HCT116 (cell line): ENCODE results near the gene TRIM38. TPM values are rescaled to one million over a fixed set of nuclear protein-coding genes. Genes with fewer than 3 reads are reported as not detected.

Experiments
- ATAC-seq: fragments of 200-7000 bp; cut with Tn5 transposase; 2 replicates; pipeline ENCODE4 v1.9.1; 2020; ENCODE audit warnings: mild to moderate bottlenecking, moderate library complexity
- BruUV-seq: library from RNA; stranded (reverse); fragments of 400-500 nt; replicated peaks from 2 replicates; lab custom pipeline; 2021; lab: Mats Ljungman, UMichigan
- CTCF ChIA-PET: fragments of 300-600 bp; sonication (Branson Sonifier 250); formaldehyde crosslinking; loops from one replicate; lab custom pipeline; 2021; ENCODE audit warnings: antibody characterized with exemption; lab: Charles Lee
- POLR2A ChIA-PET: fragments of 300-600, 350-600 bp; sonication (Branson Sonifier 250); formaldehyde crosslinking; loops from one replicate; lab custom pipeline; 2021; ENCODE audit warnings: antibody characterized with exemption; lab: Charles Lee
- RAD21 ChIA-PET, 2 experiments: fragments of 300-600 bp; sonication (Branson Sonifier 250); formaldehyde crosslinking; loops; one replicate each; lab custom pipeline; 2023; ENCODE audit warnings: low total read pairs in 2 of 2; ENCODE audit not compliant: uncharacterized antibody in 2 of 2, unreplicated experiment in 2 of 2, low non-redundant PET in 1 of 2; lab: Charles Lee
- DNase-seq: peaks from one replicate; pipeline ENCODE4 v3.0.0-alpha.2; 2010; ENCODE audit warnings: low read depth, low spot score
- H2AFZ ChIP-seq: fragments of 200-600 bp; shearing (Covaris generic), sonication (generic); 2 replicates; pipeline ENCODE4 v1.6.1; 2017; ENCODE audit warnings: low read depth, mixed run types, mixed read lengths, antibody characterized with exemption, low read length; ENCODE audit not compliant: poor library complexity, severe bottlenecking
- H3K27ac ChIP-seq: 2 replicates; pipeline ENCODE4 v1.5.1; 2012; ENCODE audit warnings: low read depth, low read length
- H3K27me3 ChIP-seq: fragments of 200-600 bp; sonication (generic); 2 replicates; pipeline ENCODE4 v1.6.1; 2016; ENCODE audit warnings: mixed run types, low read length, mixed read lengths; ENCODE audit not compliant: insufficient read depth
- H3K36me3 ChIP-seq, 2 experiments: fragments of 200-500 bp in 1 of 2; fragments of 200-600 bp in 1 of 2; sonication (Bioruptor generic) in 1 of 2; sonication (generic) in 1 of 2; 2 replicates each; pipeline versions ENCODE4 v1.5.1 to v1.6.1; 2014 to 2016; ENCODE audit warnings: low read length in 2 of 2, inconsistent platforms in 1 of 2, mixed read lengths in 1 of 2, mixed run types in 1 of 2; ENCODE audit not compliant: insufficient read depth in 2 of 2, control insufficient read depth in 1 of 2
- H3K4me1 ChIP-seq, 2 experiments: fragments of 200-600 bp in 1 of 2; sonication (generic) in 1 of 2; 2 replicates each; pipeline versions ENCODE4 v1.5.1 to v1.6.1; 2012 to 2017; ENCODE audit warnings: low read length in 2 of 2, inconsistent platforms in 1 of 2, mild to moderate bottlenecking in 1 of 2, mixed read lengths in 1 of 2, mixed run types in 1 of 2, moderate library complexity in 1 of 2; ENCODE audit not compliant: insufficient read depth in 2 of 2, control insufficient read depth in 1 of 2
- H3K4me2 ChIP-seq: fragments of 200-600 bp; sonication (generic); 2 replicates; pipeline ENCODE4 v1.6.1; 2017; ENCODE audit warnings: mixed run types, low read length, mixed read lengths
- H3K4me3 ChIP-seq, 2 experiments: fragments of 200-600 bp in 1 of 2; sonication (generic) in 1 of 2; replicated peaks in 1 of 2; 2 replicates each; pipeline ENCODE4 v1.5.1; 2011 to 2016; ENCODE audit warnings: low read length in 2 of 2, control low read depth in 1 of 2, low read depth in 1 of 2, mild to moderate bottlenecking in 1 of 2, mixed read lengths in 1 of 2, mixed run types in 1 of 2
- H3K79me2 ChIP-seq: fragments of 200-600 bp; sonication (generic); 2 replicates; pipeline ENCODE4 v1.6.1; 2017; ENCODE audit warnings: mild to moderate bottlenecking, mixed run types, low read length, moderate library complexity, mixed read lengths; ENCODE audit not compliant: insufficient read depth
- H3K9ac ChIP-seq: fragments of 200-600 bp; sonication (generic); 2 replicates; pipeline ENCODE4 v1.6.1; 2016; ENCODE audit warnings: low read length, mixed read lengths
- H3K9me2 ChIP-seq: fragments of 200-600 bp; sonication (generic), shearing (Covaris generic); 2 replicates; pipeline ENCODE4 v1.6.1; 2017; ENCODE audit warnings: mixed run types, mild to moderate bottlenecking, moderate library complexity; ENCODE audit not compliant: insufficient read depth
- H3K9me3 ChIP-seq, 2 experiments: fragments of 200-500 bp in 1 of 2; fragments of 200-600 bp in 1 of 2; sonication (Bioruptor generic) in 1 of 2; sonication (generic) in 1 of 2; 2 replicates each; pipeline ENCODE4 v1.6.1; 2014 to 2017; ENCODE audit warnings: low read length in 2 of 2, mixed read lengths in 2 of 2, inconsistent platforms in 1 of 2, low read depth in 1 of 2, mild to moderate bottlenecking in 1 of 2, mixed run types in 1 of 2, moderate library complexity in 1 of 2; ENCODE audit not compliant: control insufficient read depth in 1 of 2, insufficient read depth in 1 of 2
- H4K20me1 ChIP-seq: fragments of 200-600 bp; sonication (generic), shearing (Covaris generic); 2 replicates; pipeline ENCODE4 v1.6.1; 2017; ENCODE audit warnings: mixed run types, mild to moderate bottlenecking, moderate library complexity; ENCODE audit not compliant: insufficient read depth
- CTCF ChIP-seq, 3 experiments: fragments of 200-600 bp in 1 of 3; sonication (generic) in 1 of 3; IDR thresholded peaks in 2 of 3; conservative IDR thresholded peaks in 1 of 3; 2 replicates each; pipeline ENCODE4 v1.5.1; 2012 to 2017; ENCODE audit warnings: low read depth in 2 of 3, low read length in 2 of 3, antibody characterized with exemption in 1 of 3, borderline replicate concordance in 1 of 3, control low read depth in 1 of 3, mild to moderate bottlenecking in 1 of 3, mixed read lengths in 1 of 3, mixed run types in 1 of 3, moderate library complexity in 1 of 3; ENCODE audit not compliant: insufficient read depth in 1 of 3
- EZH2 ChIP-seq: fragments of 200-600 bp; sonication (generic); IDR thresholded peaks from 2 replicates; pipeline ENCODE4 v1.6.1; 2017; ENCODE audit warnings: antibody characterized with exemption, mixed run types
- EZH2phosphoT487 ChIP-seq: fragments of 200-600 bp; IDR thresholded peaks from 2 replicates; pipeline ENCODE4 v1.6.1; 2018; ENCODE audit warnings: antibody characterized with exemption, borderline replicate concordance
- FOSL1 ChIP-seq: IDR thresholded peaks from 2 replicates; pipeline ENCODE4 v1.6.1; 2012; ENCODE audit warnings: low read depth
- POLR2A ChIP-seq: IDR thresholded peaks from 2 replicates; pipeline ENCODE4 v1.7.0; 2011; ENCODE audit warnings: borderline replicate concordance; ENCODE audit not compliant: insufficient read depth, insufficient read length; ENCODE audit errors: extremely low read depth
- POLR2AphosphoS5 ChIP-seq: IDR thresholded peaks from 2 replicates; pipeline ENCODE4 v1.6.1; 2011; ENCODE audit warnings: mild to moderate bottlenecking, low read depth, low read length, moderate library complexity
- SP1 ChIP-seq: IDR thresholded peaks from 2 replicates; pipeline ENCODE4 v1.6.1; 2012; ENCODE audit warnings: low read depth
- ZBTB33 ChIP-seq: IDR thresholded peaks from 2 replicates; pipeline ENCODE4 v1.6.1; 2011; ENCODE audit warnings: mild to moderate bottlenecking, low read length, moderate library complexity; ENCODE audit not compliant: insufficient replicate concordance; ENCODE audit errors: extremely low read depth
- intact Hi-C: fragments of 100-400 bp; cut with micrococcal nuclease; formaldehyde crosslinking; loops from 2 replicates; pipeline ENCODE4 v1.10.0; 2022
- total RNA-seq: library from RNA; stranded (reverse); gene quantifications from one replicate; pipeline ENCODE4 v1.2.1, GENCODE V29; 2021; ENCODE audit not compliant: unreplicated experiment
- TF ChIP-seq, protein P1 (sequence below): IDR thresholded peaks from 2 replicates; pipeline ENCODE4 v1.6.1; 2012
- TF ChIP-seq, protein P2 (sequence below): IDR thresholded peaks from 2 replicates; pipeline ENCODE4 v1.6.1; 2012; ENCODE audit warnings: low read depth

The TRIM38 gene
- total RNA-seq, 1 experiment from 2014 or later: 9.6 TPM

- Histone ChIP-seq H3K36me3 (no peaks in the 10 kb centered on the region), H2AFZ (no peak overlapping the region), H3K27ac (no peak overlapping the region), H4K20me1 (no peaks in the 10 kb centered on the region), H3K4me2 (no peak overlapping the region), H3K9me3 (peaks cover 3 to 7% of the 10 kb centered on the region in 2 experiments; a peak in 2 of 4 replicates), H3K79me2 (no peaks in the 10 kb centered on the region), H3K27me3 (no peaks in the 10 kb centered on the region), H3K9ac (no peak overlapping the region), H3K4me3 (no peak overlapping the region), H3K4me1 (peaks cover 11 to 26% of the 10 kb centered on the region in 2 experiments), H3K9me2 (no peaks in the 10 kb centered on the region)
- BruUV-seq: no TSS peak
- DNase-seq (no peak), ATAC-seq (no peak)
- RAD21 ChIA-PET: no interaction called here
- no peak for TF ChIP-seq ZBTB33
- no peak for TF ChIP-seq POLR2AphosphoS5
- TF ChIP-seq POLR2A: no peak
- TF ChIP-seq, protein P1, sequence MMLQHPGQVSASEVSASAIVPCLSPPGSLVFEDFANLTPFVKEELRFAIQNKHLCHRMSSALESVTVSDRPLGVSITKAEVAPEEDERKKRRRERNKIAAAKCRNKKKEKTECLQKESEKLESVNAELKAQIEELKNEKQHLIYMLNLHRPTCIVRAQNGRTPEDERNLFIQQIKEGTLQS: no peak
- TF ChIP-seq, protein P2, sequence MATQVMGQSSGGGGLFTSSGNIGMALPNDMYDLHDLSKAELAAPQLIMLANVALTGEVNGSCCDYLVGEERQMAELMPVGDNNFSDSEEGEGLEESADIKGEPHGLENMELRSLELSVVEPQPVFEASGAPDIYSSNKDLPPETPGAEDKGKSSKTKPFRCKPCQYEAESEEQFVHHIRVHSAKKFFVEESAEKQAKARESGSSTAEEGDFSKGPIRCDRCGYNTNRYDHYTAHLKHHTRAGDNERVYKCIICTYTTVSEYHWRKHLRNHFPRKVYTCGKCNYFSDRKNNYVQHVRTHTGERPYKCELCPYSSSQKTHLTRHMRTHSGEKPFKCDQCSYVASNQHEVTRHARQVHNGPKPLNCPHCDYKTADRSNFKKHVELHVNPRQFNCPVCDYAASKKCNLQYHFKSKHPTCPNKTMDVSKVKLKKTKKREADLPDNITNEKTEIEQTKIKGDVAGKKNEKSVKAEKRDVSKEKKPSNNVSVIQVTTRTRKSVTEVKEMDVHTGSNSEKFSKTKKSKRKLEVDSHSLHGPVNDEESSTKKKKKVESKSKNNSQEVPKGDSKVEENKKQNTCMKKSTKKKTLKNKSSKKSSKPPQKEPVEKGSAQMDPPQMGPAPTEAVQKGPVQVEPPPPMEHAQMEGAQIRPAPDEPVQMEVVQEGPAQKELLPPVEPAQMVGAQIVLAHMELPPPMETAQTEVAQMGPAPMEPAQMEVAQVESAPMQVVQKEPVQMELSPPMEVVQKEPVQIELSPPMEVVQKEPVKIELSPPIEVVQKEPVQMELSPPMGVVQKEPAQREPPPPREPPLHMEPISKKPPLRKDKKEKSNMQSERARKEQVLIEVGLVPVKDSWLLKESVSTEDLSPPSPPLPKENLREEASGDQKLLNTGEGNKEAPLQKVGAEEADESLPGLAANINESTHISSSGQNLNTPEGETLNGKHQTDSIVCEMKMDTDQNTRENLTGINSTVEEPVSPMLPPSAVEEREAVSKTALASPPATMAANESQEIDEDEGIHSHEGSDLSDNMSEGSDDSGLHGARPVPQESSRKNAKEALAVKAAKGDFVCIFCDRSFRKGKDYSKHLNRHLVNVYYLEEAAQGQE: no peak
- TF ChIP-seq EZH2phosphoT487: no peak
- no peak for TF ChIP-seq EZH2
- no peak for TF ChIP-seq CTCF (IDR thresholded peaks at IDR 0.05 in 2 of 3, conservative IDR thresholded peaks at IDR 0.05 in 1 of 3; ENCODE audit: borderline replicate concordance in 1 of 3, insufficient read depth in 1 of 3, low read depth in 2 of 3, low read length in 2 of 3)
- no peak for TF ChIP-seq FOSL1
- no peak for TF ChIP-seq SP1
- intact Hi-C loops: no loop called here
- POLR2A ChIA-PET: no interaction called here
- CTCF ChIA-PET: no interaction called here
Measured at GRCh38 chr6:25958700-25959162, 3.9 kb upstream of the TRIM38 start.
